CD4-positive, alpha-beta T cell (primary cell): Measurements from ENCODE around the gene FAM184B. TPM values are rescaled to one million over a fixed set of nuclear protein-coding genes. Genes with fewer than 3 reads are reported as not detected.

ENCODE experiments used
- ATAC-seq: fragments of 200-7000 bp; cut with Tn5 transposase; one replicate; pipeline ENCODE4 v1.10.0; 2022; ENCODE audit warnings: mild to moderate bottlenecking; ENCODE audit not compliant: poor library complexity
- CTCF ChIA-PET: fragments of 350-600 bp; sonication (Branson Sonifier 250); formaldehyde crosslinking; loops from one replicate; lab custom pipeline; 2021; ENCODE audit warnings: antibody characterized with exemption, inconsistent platforms; lab: Charles Lee
- POLR2A ChIA-PET: fragments of 350-600 bp; sonication (Branson Sonifier 250); formaldehyde crosslinking; loops from one replicate; lab custom pipeline; 2021; ENCODE audit warnings: antibody characterized with exemption, inconsistent platforms; lab: Charles Lee
- DNase-seq, 14 experiments: peaks; one replicate each; pipeline ENCODE4 v3.0.0-alpha.2; 2013 to 2020; ENCODE audit warnings: mixed read lengths in 2 of 14
- H3K27ac ChIP-seq, 2 donors: one replicate each; pipeline versions ENCODE4 v1.5.1 to v1.7.0; 2013; ENCODE audit warnings: low read length in 2 of 2, low read depth in 1 of 2, mild to moderate bottlenecking in 1 of 2
- H3K27me3 ChIP-seq, 2 experiments: 1 replicate in 1 of 2; 2 replicates in 1 of 2; pipeline versions ENCODE4 v1.6.1 to v1.7.0; 2013; ENCODE audit warnings: low read length in 2 of 2, control low read depth in 1 of 2, mild to moderate bottlenecking in 1 of 2, moderate library complexity in 1 of 2; ENCODE audit not compliant: insufficient read depth in 2 of 2, control insufficient read depth in 1 of 2
- H3K36me3 ChIP-seq: one replicate; pipeline ENCODE4 v1.6.1; 2013; ENCODE audit warnings: low read length, control low read depth; ENCODE audit not compliant: insufficient read depth
- H3K4me1 ChIP-seq: one replicate; pipeline ENCODE4 v1.6.1; 2013; ENCODE audit warnings: low read length, control low read depth; ENCODE audit not compliant: insufficient read depth
- H3K4me3 ChIP-seq: one replicate; pipeline ENCODE4 v1.5.1; 2013; ENCODE audit warnings: mild to moderate bottlenecking, low read length, moderate library complexity
- H3K9me3 ChIP-seq, 2 experiments: 1 replicate in 1 of 2; 2 replicates in 1 of 2; pipeline versions ENCODE4 v1.6.1 to v1.7.0; 2013; ENCODE audit warnings: low read length in 2 of 2, mild to moderate bottlenecking in 2 of 2, control low read depth in 1 of 2, moderate library complexity in 1 of 2; ENCODE audit not compliant: control insufficient read depth in 1 of 2, insufficient read depth in 1 of 2
- H3K27ac Mint-ChIP-seq: one replicate; pipeline ENCODE4 v1.8.0; 2020; ENCODE audit warnings: mixed read lengths
- H3K27me3 Mint-ChIP-seq: one replicate; pipeline ENCODE4 v1.8.0; 2021; ENCODE audit warnings: mixed read lengths
- H3K36me3 Mint-ChIP-seq: one replicate; pipeline ENCODE4 v1.8.0; 2021; ENCODE audit warnings: low read depth, mixed read lengths
- H3K4me1 Mint-ChIP-seq: one replicate; pipeline ENCODE4 v1.8.0; 2021; ENCODE audit warnings: low read depth, mixed read lengths
- H3K4me3 Mint-ChIP-seq: one replicate; pipeline ENCODE4 v1.8.0; 2020; ENCODE audit warnings: mild to moderate bottlenecking, mixed read lengths
- H3K9me3 Mint-ChIP-seq: one replicate; pipeline ENCODE4 v1.8.0; 2020; ENCODE audit warnings: mixed read lengths
- intact Hi-C, 2 experiments: fragments of 100-400 bp; cut with DNase I in 1 of 2; cut with micrococcal nuclease in 1 of 2; formaldehyde crosslinking; loops; one replicate each; pipeline versions ENCODE4 v1.15.1 to v1.9.0; 2023 to 2025; cut with DNase I, micrococcal nuclease
- total RNA-seq, 174 experiments: library from RNA in 2 of 174; stranded (reverse) in 2 of 174; gene quantifications; one replicate each; pipeline ENCODE4 v1.2.3 and lab custom pipeline; 2021 to 2026
- TF ChIP-seq, protein P1 (sequence below): fragments of 200-600 bp; IDR thresholded peaks from one replicate; pipeline ENCODE4 v1.8.0; 2022; ENCODE audit warnings: antibody characterized with exemption, mild to moderate bottlenecking

FAM184B gene
- total RNA-seq, 2 experiments from 2014 or later = not detected

DNA sequence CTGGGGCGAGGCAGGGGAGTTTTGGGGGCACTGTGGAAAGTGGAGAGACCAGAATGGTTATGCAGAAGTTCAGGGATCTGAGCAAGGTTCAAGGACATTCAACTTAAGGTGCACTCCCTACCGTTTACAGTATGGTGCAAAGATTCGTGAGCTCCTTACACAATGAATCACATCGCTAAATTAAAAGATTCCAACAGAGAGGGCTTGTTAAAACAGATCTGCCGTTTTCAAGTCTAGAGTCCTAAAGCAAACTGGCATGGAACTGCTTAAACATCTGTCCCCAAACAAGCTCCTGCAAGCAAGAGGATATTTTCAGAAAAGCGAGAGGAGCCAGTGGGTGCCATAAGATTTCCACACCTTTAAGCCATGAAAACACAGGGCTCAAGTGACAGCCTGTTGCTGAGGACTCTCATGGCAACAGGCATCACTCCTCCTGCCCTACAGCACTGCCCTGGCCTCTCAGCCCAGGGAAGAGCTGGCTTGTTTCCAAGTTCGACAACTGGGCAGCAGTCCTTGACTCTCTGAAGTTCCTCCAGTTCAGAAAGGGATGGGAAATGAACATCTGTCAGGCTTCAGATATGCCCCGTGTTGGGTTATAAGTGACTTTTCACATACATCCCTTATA is 10.0 kb downstream of the FAM184B start:
- ATAC-seq (no peak), DNase-seq (no peak)
- intact Hi-C loops = no loop called here
- Histone ChIP-seq H3K27me3 (no peaks in the 10 kb centered on the region), H3K9me3 (peaks cover 0 to 9% of the 10 kb centered on the region in 2 experiments), H3K36me3 (no peaks in the 10 kb centered on the region), H3K4me1 (no peaks in the 10 kb centered on the region), H3K4me3 (no peak overlapping the region), H3K27ac (no peak overlapping the region)
- POLR2A ChIA-PET = no interaction called here
- Mint-ChIP-seq H3K27me3 (no peaks in the 10 kb centered on the region), H3K4me3 (no peak overlapping the region), H3K9me3 (no peaks in the 10 kb centered on the region), H3K36me3 (no peaks in the 10 kb centered on the region), H3K27ac (no peak overlapping the region), H3K4me1 (no peaks in the 10 kb centered on the region)
- TF ChIP-seq, protein P1, sequence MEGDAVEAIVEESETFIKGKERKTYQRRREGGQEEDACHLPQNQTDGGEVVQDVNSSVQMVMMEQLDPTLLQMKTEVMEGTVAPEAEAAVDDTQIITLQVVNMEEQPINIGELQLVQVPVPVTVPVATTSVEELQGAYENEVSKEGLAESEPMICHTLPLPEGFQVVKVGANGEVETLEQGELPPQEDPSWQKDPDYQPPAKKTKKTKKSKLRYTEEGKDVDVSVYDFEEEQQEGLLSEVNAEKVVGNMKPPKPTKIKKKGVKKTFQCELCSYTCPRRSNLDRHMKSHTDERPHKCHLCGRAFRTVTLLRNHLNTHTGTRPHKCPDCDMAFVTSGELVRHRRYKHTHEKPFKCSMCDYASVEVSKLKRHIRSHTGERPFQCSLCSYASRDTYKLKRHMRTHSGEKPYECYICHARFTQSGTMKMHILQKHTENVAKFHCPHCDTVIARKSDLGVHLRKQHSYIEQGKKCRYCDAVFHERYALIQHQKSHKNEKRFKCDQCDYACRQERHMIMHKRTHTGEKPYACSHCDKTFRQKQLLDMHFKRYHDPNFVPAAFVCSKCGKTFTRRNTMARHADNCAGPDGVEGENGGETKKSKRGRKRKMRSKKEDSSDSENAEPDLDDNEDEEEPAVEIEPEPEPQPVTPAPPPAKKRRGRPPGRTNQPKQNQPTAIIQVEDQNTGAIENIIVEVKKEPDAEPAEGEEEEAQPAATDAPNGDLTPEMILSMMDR = no peak
- CTCF ChIA-PET = no interaction called here

DNA sequence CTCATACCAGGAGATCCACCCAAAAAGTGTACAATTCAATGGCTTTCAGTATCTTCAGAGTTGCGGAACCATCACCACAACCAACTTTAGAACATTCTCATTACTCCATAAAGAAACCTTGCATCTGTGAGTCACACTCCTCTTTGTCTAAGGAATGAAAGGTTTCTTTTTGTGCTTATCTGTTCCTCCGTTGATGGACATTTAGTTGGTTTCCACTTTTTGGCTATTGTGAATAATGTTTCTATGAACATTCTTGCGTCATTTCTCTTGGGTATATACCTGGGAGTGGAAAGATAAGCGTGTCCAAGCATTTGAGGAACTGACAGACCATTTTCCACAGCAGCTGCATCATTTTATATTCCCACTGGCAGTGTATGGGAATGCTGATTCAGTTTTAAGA is 10.6 kb downstream of the FAM184B start:
- Histone ChIP-seq H3K27me3 (peaks cover 0 to 1% of the 10 kb centered on the region in 2 experiments), H3K36me3 (no peaks in the 10 kb centered on the region), H3K4me3 (no peak overlapping the region), H3K9me3 (peaks cover 0 to 9% of the 10 kb centered on the region in 2 experiments), H3K4me1 (no peaks in the 10 kb centered on the region), H3K27ac (no peak overlapping the region)
- no peak overlapping the region for H3K4me3 Mint-ChIP-seq
- peaks cover 3% of the 10 kb centered on the region for H3K4me1 Mint-ChIP-seq
- H3K27ac Mint-ChIP-seq = no peak overlapping the region
- TF ChIP-seq, protein P1 = no peak
- no peaks in the 10 kb centered on the region for H3K27me3 Mint-ChIP-seq
- peaks cover 2% of the 10 kb centered on the region for H3K9me3 Mint-ChIP-seq
- intact Hi-C loops = no loop called here
- DNase-seq (no peak), ATAC-seq (no peak)
- H3K36me3 Mint-ChIP-seq = no peaks in the 10 kb centered on the region
- CTCF ChIA-PET = no interaction called here
- POLR2A ChIA-PET = no interaction called here

DNA sequence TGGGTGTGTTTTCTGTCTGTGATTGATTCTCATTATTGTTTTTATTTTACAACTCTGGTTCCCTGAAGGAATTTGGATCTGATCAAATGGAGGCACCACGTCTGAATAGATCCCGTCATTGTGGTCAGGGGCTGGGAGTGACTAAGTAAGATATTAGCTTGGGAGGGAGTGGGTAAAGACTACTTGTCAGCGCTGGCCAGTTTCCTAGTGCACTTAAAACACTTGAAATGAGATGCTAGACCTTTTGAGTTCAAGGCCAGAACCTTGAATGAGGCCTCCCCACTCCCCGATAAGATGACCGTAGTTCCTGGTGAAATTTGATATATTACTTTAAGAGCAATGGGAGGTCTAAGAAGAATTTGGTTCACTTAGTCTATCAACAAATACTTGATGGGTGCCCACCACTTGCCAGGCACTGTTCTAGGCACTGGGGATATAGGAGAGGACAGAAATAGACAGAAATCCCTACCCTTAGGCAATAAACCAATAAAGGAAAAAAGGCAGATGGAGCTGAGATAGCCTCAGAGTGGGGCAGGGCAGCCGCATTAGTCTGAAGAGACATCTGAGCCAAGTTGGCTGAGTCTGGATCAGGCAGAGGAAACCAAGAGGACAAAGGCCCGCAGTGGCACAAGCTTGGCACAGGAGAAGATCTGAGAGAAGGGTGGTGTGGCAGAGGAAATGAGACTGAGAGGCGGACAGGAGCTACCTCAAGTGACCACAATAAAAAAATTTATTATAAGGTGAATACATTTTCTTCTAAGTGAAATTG is 11.8 kb downstream of the FAM184B start:
- DNase-seq = no peak
- peaks cover 7% of the 10 kb centered on the region for H3K4me1 Mint-ChIP-seq

More for the DNA sequence above, 11.8 kb downstream of the FAM184B start:
- intact Hi-C loops = no loop called here
- Histone ChIP-seq H3K4me1 (no peaks in the 10 kb centered on the region), H3K4me3 (no peak overlapping the region), H3K27ac (no peak overlapping the region), H3K36me3 (no peaks in the 10 kb centered on the region), H3K27me3 (peaks cover 0 to 4% of the 10 kb centered on the region in 2 experiments), H3K9me3 (peaks cover 0 to 9% of the 10 kb centered on the region in 2 experiments)
- CTCF ChIA-PET = no interaction called here
- TF ChIP-seq, protein P1 = no peak
- ATAC-seq = no peak
- Mint-ChIP-seq H3K9me3 (peaks cover 3% of the 10 kb centered on the region), H3K36me3 (no peaks in the 10 kb centered on the region), H3K27ac (no peak overlapping the region), H3K27me3 (no peaks in the 10 kb centered on the region), H3K4me3 (no peak overlapping the region)
- POLR2A ChIA-PET = no interaction called here
